WTC11 (cell line): ENCODE measurements around the gene EHMT1. TPM values are rescaled to one million over a fixed set of nuclear protein-coding genes. Genes with fewer than 3 reads are reported as not detected.

ENCODE experiments used
- ATF1 ChIP-seq: sonication (generic); formaldehyde crosslinking; IDR thresholded peaks from 2 replicates; pipeline ENCODE4 v1.8.1; 2023; ENCODE audit warnings: mild to moderate bottlenecking, moderate library complexity, missing genetic modification reagents
- CREB1 ChIP-seq: sonication (generic); formaldehyde crosslinking; IDR thresholded peaks from 2 replicates; pipeline ENCODE4 v1.8.0; 2023; ENCODE audit warnings: mild to moderate bottlenecking, missing genetic modification reagents
- ESRRA ChIP-seq: sonication (generic); formaldehyde crosslinking; IDR thresholded peaks from 2 replicates; pipeline ENCODE4 v1.8.1; 2022; ENCODE audit warnings: mild to moderate bottlenecking, missing genetic modification reagents, borderline replicate concordance
- FOXJ3 ChIP-seq: sonication (generic); formaldehyde crosslinking; IDR thresholded peaks from 2 replicates; pipeline ENCODE4 v1.9.0; 2021; ENCODE audit warnings: missing genetic modification reagents, mild to moderate bottlenecking, borderline replicate concordance
- FOXP1 ChIP-seq: sonication (generic); formaldehyde crosslinking; IDR thresholded peaks from 2 replicates; pipeline ENCODE4 v1.8.0; 2022; ENCODE audit warnings: missing genetic modification reagents, mild to moderate bottlenecking, moderate library complexity, borderline replicate concordance
- GRHL2 ChIP-seq: fragments of 250-450 bp; sonication (Bioruptor Pico); IDR thresholded peaks from 2 replicates; pipeline ENCODE4 v1.8.0; 2022; ENCODE audit warnings: mild to moderate bottlenecking, moderate library complexity; ENCODE audit not compliant: insufficient replicate concordance, severe bottlenecking
- JUN ChIP-seq: sonication (generic); formaldehyde crosslinking; IDR thresholded peaks from 2 replicates; pipeline ENCODE4 v1.8.0; 2023; ENCODE audit warnings: mild to moderate bottlenecking, missing genetic modification reagents
- KAT7 ChIP-seq: sonication (generic); formaldehyde crosslinking; IDR thresholded peaks from 2 replicates; pipeline ENCODE4 v1.8.1; 2023; ENCODE audit warnings: missing genetic modification reagents, mild to moderate bottlenecking, borderline replicate concordance
- MYBL2 ChIP-seq: sonication (generic); formaldehyde crosslinking; IDR thresholded peaks from 2 replicates; pipeline ENCODE4 v1.8.1; 2023; ENCODE audit warnings: mild to moderate bottlenecking, moderate library complexity, missing genetic modification reagents
- NR2C2 ChIP-seq: sonication (generic); formaldehyde crosslinking; IDR thresholded peaks from 2 replicates; pipeline ENCODE4 v1.8.0; 2022; ENCODE audit warnings: mild to moderate bottlenecking, missing genetic modification reagents
- RELA ChIP-seq: sonication (generic); formaldehyde crosslinking; IDR thresholded peaks from 2 replicates; pipeline ENCODE4 v1.8.1; 2022; ENCODE audit warnings: missing genetic modification reagents, mild to moderate bottlenecking, borderline replicate concordance
- SMAD4 ChIP-seq: sonication (generic); formaldehyde crosslinking; IDR thresholded peaks from 2 replicates; pipeline ENCODE4 v1.8.0; 2022; ENCODE audit warnings: mild to moderate bottlenecking, missing genetic modification reagents
- SOX15 ChIP-seq: fragments of 250-450 bp; sonication (Bioruptor Pico); IDR thresholded peaks from 2 replicates; pipeline ENCODE4 v1.9.0; 2021; ENCODE audit warnings: mild to moderate bottlenecking
- SP1 ChIP-seq: sonication (generic); formaldehyde crosslinking; conservative IDR thresholded peaks from 2 replicates; pipeline ENCODE4 v1.8.1; 2022; ENCODE audit warnings: missing genetic modification reagents
- TEAD4 ChIP-seq: sonication (generic); formaldehyde crosslinking; IDR thresholded peaks from 2 replicates; pipeline ENCODE4 v1.8.0; 2022; ENCODE audit warnings: mild to moderate bottlenecking, missing genetic modification reagents
- ZBTB21 ChIP-seq: sonication (generic); formaldehyde crosslinking; IDR thresholded peaks from 2 replicates; pipeline ENCODE4 v1.8.1; 2023; ENCODE audit warnings: mild to moderate bottlenecking, missing genetic modification reagents, borderline replicate concordance
- ZNF671 ChIP-seq: fragments of 250-450 bp; sonication (Bioruptor Pico); IDR thresholded peaks from 2 replicates; pipeline ENCODE4 v1.8.0; 2021; ENCODE audit warnings: mild to moderate bottlenecking
- total RNA-seq: library from RNA; stranded (reverse); gene quantifications from 3 replicates; pipeline ENCODE4 v1.2.3, GENCODE V29; 2021
- TF ChIP-seq, protein P1 (sequence below): fragments of 250-450 bp; sonication (Bioruptor Pico); IDR thresholded peaks from 2 replicates; pipeline ENCODE4 v1.9.0; 2021; ENCODE audit warnings: moderate library complexity, mild to moderate bottlenecking, inconsistent platforms, borderline replicate concordance
- TF ChIP-seq, protein P2 (sequence below): sonication (generic); formaldehyde crosslinking; IDR thresholded peaks from 2 replicates; pipeline ENCODE4 v1.8.0; 2022; ENCODE audit warnings: mild to moderate bottlenecking, missing genetic modification reagents
- TF ChIP-seq, protein P3 (sequence below): sonication (generic); formaldehyde crosslinking; IDR thresholded peaks from 2 replicates; pipeline ENCODE4 v1.8.0; 2022; ENCODE audit warnings: mild to moderate bottlenecking, missing genetic modification reagents
- TF ChIP-seq, protein P4 (sequence below): sonication (generic); formaldehyde crosslinking; IDR thresholded peaks from 2 replicates; pipeline ENCODE4 v1.8.0; 2022; ENCODE audit warnings: mild to moderate bottlenecking, missing genetic modification reagents
- TF ChIP-seq, protein P5 (sequence below): fragments of 200-600 bp; IDR thresholded peaks from 2 replicates; pipeline ENCODE4 v1.8.0; 2022; ENCODE audit warnings: antibody characterized with exemption
- TF ChIP-seq, protein P6 (sequence below): sonication (generic); formaldehyde crosslinking; conservative IDR thresholded peaks from 2 replicates; pipeline ENCODE4 v1.8.1; 2022; ENCODE audit warnings: mild to moderate bottlenecking, missing genetic modification reagents
- TF ChIP-seq, protein P7 (sequence below): sonication (generic); formaldehyde crosslinking; conservative IDR thresholded peaks from 2 replicates; pipeline ENCODE4 v1.8.1; 2023; ENCODE audit warnings: mild to moderate bottlenecking, low read depth, missing genetic modification reagents, moderate library complexity
- TF ChIP-seq, protein P8 (sequence below): sonication (generic); formaldehyde crosslinking; IDR thresholded peaks from 2 replicates; pipeline ENCODE4 v1.8.1; 2023; ENCODE audit warnings: mild to moderate bottlenecking, missing genetic modification reagents

The EHMT1 gene
- total RNA-seq, 1 experiment from 2014 or later = 170 TPM

DNA sequence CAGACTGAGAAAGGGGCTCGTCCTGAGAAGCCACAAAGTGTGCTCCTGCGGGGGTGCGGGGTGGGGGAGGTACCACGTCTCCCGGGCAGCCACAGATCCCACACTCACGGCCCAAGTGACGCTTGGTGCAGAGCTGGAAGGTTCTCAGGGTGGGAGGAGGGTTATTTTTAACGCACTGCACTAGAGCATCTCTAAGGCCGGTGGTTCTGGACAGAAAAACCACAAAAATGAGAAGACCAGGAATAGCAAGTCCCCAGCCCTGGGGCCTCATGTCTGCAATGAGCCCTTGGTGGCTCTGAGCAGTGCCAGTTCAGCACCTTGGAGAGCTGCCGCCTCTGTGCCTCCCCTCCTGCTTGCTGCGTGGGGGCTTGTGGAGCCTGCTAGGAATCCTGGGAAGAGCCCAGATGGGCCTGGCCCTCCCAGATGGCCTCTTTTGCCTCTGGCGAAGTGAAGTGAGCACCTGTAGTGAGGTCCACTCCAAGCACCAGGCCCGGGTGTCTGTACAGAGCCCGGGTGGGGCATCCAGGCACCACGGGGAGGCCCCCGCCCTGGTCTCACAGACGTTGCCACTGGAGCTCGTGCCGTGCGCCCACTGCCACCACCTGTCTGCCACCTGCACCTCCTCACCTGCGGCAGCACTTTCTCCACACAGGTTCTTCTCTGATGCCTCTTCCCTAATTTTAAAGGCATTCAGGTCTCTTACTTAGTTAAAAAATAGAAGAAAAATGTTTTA lies 209.9 kb downstream of the EHMT1 start (continued):
- TF ChIP-seq, protein P1, sequence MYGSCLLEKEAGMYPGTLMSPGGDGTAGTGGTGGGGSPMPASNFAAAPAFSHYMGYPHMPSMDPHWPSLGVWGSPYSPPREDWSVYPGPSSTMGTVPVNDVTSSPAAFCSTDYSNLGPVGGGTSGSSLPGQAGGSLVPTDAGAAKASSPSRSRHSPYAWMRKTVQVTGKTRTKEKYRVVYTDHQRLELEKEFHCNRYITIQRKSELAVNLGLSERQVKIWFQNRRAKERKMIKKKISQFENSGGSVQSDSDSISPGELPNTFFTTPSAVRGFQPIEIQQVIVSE (CRISPR knock-in tag) = no peak
- TF ChIP-seq GRHL2 (CRISPR knock-in tag) (no peak), FOXJ3 (CRISPR knock-in tag) (no peak), ESRRA (CRISPR knock-in tag) (peak; percentile 75; the same call in 1 of the 2 replicates), KAT7 (CRISPR knock-in tag) (no peak), TEAD4 (CRISPR knock-in tag) (peak; percentile 71; the same call in 1 of the 2 replicates), MYBL2 (CRISPR knock-in tag) (no peak), NR2C2 (CRISPR knock-in tag) (no peak), SMAD4 (CRISPR knock-in tag) (peak; percentile 59; the same call in 1 of the 2 replicates), CREB1 (CRISPR knock-in tag) (0 out of 2 replicates have a peak, but pooled peaks have one; percentile 42), ATF1 (no peak), JUN (CRISPR knock-in tag) (peak; percentile 90; the same call in 1 of the 2 replicates), SOX15 (no peak), FOXP1 (CRISPR knock-in tag) (peak; percentile 68; the same call in 1 of the 2 replicates), ZNF671 (no peak), RELA (CRISPR knock-in tag) (0 out of 2 replicates have a peak, but pooled peaks have one; percentile 39), ZBTB21 (CRISPR knock-in tag) (peak; percentile 46; the same call in 1 of the 2 replicates), SP1 (CRISPR knock-in tag) (no peak)
- TF ChIP-seq, protein P2, sequence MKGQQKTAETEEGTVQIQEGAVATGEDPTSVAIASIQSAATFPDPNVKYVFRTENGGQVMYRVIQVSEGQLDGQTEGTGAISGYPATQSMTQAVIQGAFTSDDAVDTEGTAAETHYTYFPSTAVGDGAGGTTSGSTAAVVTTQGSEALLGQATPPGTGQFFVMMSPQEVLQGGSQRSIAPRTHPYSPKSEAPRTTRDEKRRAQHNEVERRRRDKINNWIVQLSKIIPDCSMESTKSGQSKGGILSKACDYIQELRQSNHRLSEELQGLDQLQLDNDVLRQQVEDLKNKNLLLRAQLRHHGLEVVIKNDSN (CRISPR knock-in tag) = peak; percentile 56
- TF ChIP-seq, protein P3, sequence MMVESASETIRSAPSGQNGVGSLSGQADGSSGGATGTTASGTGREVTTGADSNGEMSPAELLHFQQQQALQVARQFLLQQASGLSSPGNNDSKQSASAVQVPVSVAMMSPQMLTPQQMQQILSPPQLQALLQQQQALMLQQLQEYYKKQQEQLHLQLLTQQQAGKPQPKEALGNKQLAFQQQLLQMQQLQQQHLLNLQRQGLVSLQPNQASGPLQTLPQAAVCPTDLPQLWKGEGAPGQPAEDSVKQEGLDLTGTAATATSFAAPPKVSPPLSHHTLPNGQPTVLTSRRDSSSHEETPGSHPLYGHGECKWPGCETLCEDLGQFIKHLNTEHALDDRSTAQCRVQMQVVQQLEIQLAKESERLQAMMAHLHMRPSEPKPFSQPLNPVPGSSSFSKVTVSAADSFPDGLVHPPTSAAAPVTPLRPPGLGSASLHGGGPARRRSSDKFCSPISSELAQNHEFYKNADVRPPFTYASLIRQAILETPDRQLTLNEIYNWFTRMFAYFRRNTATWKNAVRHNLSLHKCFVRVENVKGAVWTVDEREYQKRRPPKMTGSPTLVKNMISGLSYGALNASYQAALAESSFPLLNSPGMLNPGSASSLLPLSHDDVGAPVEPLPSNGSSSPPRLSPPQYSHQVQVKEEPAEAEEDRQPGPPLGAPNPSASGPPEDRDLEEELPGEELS (CRISPR knock-in tag) = no peak
- TF ChIP-seq, protein P4, sequence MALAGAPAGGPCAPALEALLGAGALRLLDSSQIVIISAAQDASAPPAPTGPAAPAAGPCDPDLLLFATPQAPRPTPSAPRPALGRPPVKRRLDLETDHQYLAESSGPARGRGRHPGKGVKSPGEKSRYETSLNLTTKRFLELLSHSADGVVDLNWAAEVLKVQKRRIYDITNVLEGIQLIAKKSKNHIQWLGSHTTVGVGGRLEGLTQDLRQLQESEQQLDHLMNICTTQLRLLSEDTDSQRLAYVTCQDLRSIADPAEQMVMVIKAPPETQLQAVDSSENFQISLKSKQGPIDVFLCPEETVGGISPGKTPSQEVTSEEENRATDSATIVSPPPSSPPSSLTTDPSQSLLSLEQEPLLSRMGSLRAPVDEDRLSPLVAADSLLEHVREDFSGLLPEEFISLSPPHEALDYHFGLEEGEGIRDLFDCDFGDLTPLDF (CRISPR knock-in tag) = 0 out of 2 replicates have a peak, but pooled peaks have one; percentile 63
- TF ChIP-seq, protein P5, sequence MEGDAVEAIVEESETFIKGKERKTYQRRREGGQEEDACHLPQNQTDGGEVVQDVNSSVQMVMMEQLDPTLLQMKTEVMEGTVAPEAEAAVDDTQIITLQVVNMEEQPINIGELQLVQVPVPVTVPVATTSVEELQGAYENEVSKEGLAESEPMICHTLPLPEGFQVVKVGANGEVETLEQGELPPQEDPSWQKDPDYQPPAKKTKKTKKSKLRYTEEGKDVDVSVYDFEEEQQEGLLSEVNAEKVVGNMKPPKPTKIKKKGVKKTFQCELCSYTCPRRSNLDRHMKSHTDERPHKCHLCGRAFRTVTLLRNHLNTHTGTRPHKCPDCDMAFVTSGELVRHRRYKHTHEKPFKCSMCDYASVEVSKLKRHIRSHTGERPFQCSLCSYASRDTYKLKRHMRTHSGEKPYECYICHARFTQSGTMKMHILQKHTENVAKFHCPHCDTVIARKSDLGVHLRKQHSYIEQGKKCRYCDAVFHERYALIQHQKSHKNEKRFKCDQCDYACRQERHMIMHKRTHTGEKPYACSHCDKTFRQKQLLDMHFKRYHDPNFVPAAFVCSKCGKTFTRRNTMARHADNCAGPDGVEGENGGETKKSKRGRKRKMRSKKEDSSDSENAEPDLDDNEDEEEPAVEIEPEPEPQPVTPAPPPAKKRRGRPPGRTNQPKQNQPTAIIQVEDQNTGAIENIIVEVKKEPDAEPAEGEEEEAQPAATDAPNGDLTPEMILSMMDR = no peak
- TF ChIP-seq, protein P6, sequence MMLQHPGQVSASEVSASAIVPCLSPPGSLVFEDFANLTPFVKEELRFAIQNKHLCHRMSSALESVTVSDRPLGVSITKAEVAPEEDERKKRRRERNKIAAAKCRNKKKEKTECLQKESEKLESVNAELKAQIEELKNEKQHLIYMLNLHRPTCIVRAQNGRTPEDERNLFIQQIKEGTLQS = no peak
- TF ChIP-seq, protein P7, sequence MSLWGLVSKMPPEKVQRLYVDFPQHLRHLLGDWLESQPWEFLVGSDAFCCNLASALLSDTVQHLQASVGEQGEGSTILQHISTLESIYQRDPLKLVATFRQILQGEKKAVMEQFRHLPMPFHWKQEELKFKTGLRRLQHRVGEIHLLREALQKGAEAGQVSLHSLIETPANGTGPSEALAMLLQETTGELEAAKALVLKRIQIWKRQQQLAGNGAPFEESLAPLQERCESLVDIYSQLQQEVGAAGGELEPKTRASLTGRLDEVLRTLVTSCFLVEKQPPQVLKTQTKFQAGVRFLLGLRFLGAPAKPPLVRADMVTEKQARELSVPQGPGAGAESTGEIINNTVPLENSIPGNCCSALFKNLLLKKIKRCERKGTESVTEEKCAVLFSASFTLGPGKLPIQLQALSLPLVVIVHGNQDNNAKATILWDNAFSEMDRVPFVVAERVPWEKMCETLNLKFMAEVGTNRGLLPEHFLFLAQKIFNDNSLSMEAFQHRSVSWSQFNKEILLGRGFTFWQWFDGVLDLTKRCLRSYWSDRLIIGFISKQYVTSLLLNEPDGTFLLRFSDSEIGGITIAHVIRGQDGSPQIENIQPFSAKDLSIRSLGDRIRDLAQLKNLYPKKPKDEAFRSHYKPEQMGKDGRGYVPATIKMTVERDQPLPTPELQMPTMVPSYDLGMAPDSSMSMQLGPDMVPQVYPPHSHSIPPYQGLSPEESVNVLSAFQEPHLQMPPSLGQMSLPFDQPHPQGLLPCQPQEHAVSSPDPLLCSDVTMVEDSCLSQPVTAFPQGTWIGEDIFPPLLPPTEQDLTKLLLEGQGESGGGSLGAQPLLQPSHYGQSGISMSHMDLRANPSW (CRISPR knock-in tag) = no peak
- TF ChIP-seq, protein P8, sequence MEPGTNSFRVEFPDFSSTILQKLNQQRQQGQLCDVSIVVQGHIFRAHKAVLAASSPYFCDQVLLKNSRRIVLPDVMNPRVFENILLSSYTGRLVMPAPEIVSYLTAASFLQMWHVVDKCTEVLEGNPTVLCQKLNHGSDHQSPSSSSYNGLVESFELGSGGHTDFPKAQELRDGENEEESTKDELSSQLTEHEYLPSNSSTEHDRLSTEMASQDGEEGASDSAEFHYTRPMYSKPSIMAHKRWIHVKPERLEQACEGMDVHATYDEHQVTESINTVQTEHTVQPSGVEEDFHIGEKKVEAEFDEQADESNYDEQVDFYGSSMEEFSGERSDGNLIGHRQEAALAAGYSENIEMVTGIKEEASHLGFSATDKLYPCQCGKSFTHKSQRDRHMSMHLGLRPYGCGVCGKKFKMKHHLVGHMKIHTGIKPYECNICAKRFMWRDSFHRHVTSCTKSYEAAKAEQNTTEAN = no peak
